Esophagus muscularis mucosa (tissue), 4 donors: ENCODE results near the gene ERO1B. TPM values are rescaled to one million over a fixed set of nuclear protein-coding genes. Genes with fewer than 3 reads are reported as not detected.

Experiments used
- DNase-seq: peaks from one replicate; pipeline ENCODE4 v3.0.0-alpha.2; 2017; ENCODE audit errors: extremely low spot score
- H3K27ac ChIP-seq, 4 donors: fragments of 200-600 bp; sonication (generic); replicated peaks in 1 of 4; 1 replicate in 3 of 4; 2 replicates in 1 of 4; pipeline ENCODE4 v1.5.1; 2016 to 2019; ENCODE audit warnings: mild to moderate bottlenecking in 1 of 4
- H3K27me3 ChIP-seq, 4 donors: fragments of 200-600 bp; sonication (generic); one replicate each; pipeline versions ENCODE4 v1.5.1 to v1.6.0; 2016 to 2019
- H3K36me3 ChIP-seq, 4 donors: fragments of 200-600 bp; sonication (generic); one replicate each; pipeline ENCODE4 v1.5.1; 2016 to 2019
- H3K4me1 ChIP-seq, 4 donors: fragments of 200-600 bp; sonication (generic); one replicate each; pipeline ENCODE4 v1.5.1; 2016 to 2019
- H3K4me3 ChIP-seq, 4 donors: fragments of 200-600 bp; sonication (generic); 1 replicate in 2 of 4; 2 replicates in 2 of 4; pipeline ENCODE4 v1.5.1; 2016 to 2019; ENCODE audit warnings: mild to moderate bottlenecking in 4 of 4, moderate library complexity in 1 of 4
- H3K9me3 ChIP-seq, 4 donors: fragments of 200-600 bp; sonication (generic); 1 replicate in 3 of 4; 2 replicates in 1 of 4; pipeline ENCODE4 v1.5.1; 2016 to 2019
- CTCF ChIP-seq, 3 experiments: fragments of 200-600 bp in 2 of 3; fragments of 450-650 bp in 1 of 3; sonication (generic) in 2 of 3; IDR thresholded peaks; one replicate each; pipeline ENCODE4 v1.5.1; 2017 to 2019; ENCODE audit warnings: antibody characterized with exemption in 3 of 3, mild to moderate bottlenecking in 2 of 3, moderate library complexity in 1 of 3
- EP300 ChIP-seq: sonication (generic); formaldehyde crosslinking; IDR thresholded peaks from one replicate; pipeline ENCODE4 v1.6.1; 2017; ENCODE audit warnings: antibody characterized with exemption
- POLR2A ChIP-seq: fragments of 450-650 bp; IDR thresholded peaks from one replicate; pipeline ENCODE4 v1.6.1; 2017; ENCODE audit warnings: antibody characterized with exemption, moderate library complexity, mild to moderate bottlenecking, low read depth
- POLR2AphosphoS5 ChIP-seq, 2 donors: sonication (generic); formaldehyde crosslinking; IDR thresholded peaks; one replicate each; pipeline ENCODE4 v1.6.1; 2017; ENCODE audit warnings: antibody characterized with exemption in 2 of 2
- WGBS: methylation state at CpG from one replicate; pipeline ENCODE4 v1.1.5; 2018; 5-methylcytosine and 5-hydroxymethylcytosine counted together
- intact Hi-C: fragments of 100-400 bp; cut with DNase I; formaldehyde crosslinking; loops from one replicate; pipeline ENCODE4 v1.15.1; 2023
- small RNA-seq, 3 donors: library from RNA; depleted of rRNA; stranded (forward); fragments of <200 nt; gene quantifications; one replicate each; pipeline ENCODE3, GENCODE V24; 2016
- total RNA-seq, 4 donors: library from RNA; depleted of rRNA; stranded (reverse); fragments of >200 nt; gene quantifications; one replicate each; pipeline versions ENCODE4 v1.1.0 to v1.2.1, GENCODE V29; 2016

The ERO1B gene
- total RNA-seq, 4 donors from 2014 or later: 7.0 to 11.2 (median 8.1) TPM

DNA sequence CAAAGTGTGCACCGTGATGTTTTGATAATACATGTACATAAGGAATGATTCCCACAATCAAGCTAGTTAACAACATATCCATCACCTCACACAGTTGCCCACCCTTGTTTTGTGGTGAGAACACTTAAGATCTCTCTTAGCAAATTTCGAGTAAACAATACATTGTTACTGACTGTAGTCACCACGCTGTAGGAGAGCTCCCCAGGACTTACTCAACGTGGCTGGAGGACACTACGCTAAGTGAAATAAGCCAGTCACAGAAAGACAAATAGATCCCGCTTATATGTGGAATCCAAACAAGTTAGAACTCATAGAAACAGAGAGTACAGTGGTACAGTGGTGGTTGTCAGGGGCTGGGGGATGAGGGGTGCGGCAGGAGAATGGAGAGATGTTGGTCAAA lies 114.6 kb downstream of the ERO1B start:
- TF ChIP-seq EP300: no peak
- TF ChIP-seq POLR2A: no peak
- no peak for TF ChIP-seq CTCF (IDR thresholded peaks at IDR 0.05)
- TF ChIP-seq POLR2AphosphoS5 (IDR thresholded peaks at IDR 0.05): no peak
- Histone ChIP-seq H3K27ac (no peak overlapping the region), H3K36me3 (peaks cover 0 to 6% (median 0%) of the 10 kb centered on the region in 4 donors), H3K9me3 (peaks cover 0 to 6% (median 3%) of the 10 kb centered on the region in 4 donors), H3K4me1 (peaks cover 0 to 9% (median 0%) of the 10 kb centered on the region in 4 donors), H3K27me3 (no peaks in the 10 kb centered on the region), H3K4me3 (no peak overlapping the region)
- DNase-seq: no peak
- intact Hi-C loops: no loop called here
- WGBS: 96% methylated on average over 7 of the region's 7 CpGs

GRCh38 chr1:236166041-236166440 lies 115.7 kb downstream of the ERO1B start:
- TF ChIP-seq EP300: no peak
- no peak for TF ChIP-seq POLR2AphosphoS5 (IDR thresholded peaks at IDR 0.05)
- TF ChIP-seq POLR2A: no peak
- TF ChIP-seq CTCF (IDR thresholded peaks at IDR 0.05): no peak

More at GRCh38 chr1:236166041-236166440, 115.7 kb downstream of the ERO1B start:
- DNase-seq: no peak
- Histone ChIP-seq H3K27ac (no peak overlapping the region), H3K4me1 (peaks cover 0 to 9% (median 0%) of the 10 kb centered on the region in 4 donors), H3K27me3 (no peaks in the 10 kb centered on the region), H3K9me3 (peaks cover 0 to 17% (median 14%) of the 10 kb centered on the region in 4 donors), H3K4me3 (no peak overlapping the region), H3K36me3 (peaks cover 0 to 6% (median 2%) of the 10 kb centered on the region in 4 donors)
- intact Hi-C loops: no loop called here
- WGBS: 92% methylated on average over 6 of the region's 6 CpGs

Small RNA genes within 50 kb of the gene (small RNA-seq; reads per million reads assigned to genes)
- 0.19 to 0.34 (median 0.33) reads per million in 3 donors for gene RNU2-70P

Other genes starting within 250 kb of the ERO1B start
- 100 to 1,000 TPM; 187 to 390 (median 287) TPM for gene NID1, start 216.9 kb downstream of the ERO1B start, total RNA-seq
- gene GPR137B, start 139.4 kb downstream of the ERO1B start, total RNA-seq: 10 to 100 TPM; 14.5 to 21.3 (median 15.7) TPM
- 1 to 10 TPM in 1 of 4 donors, under 1 TPM in 1, not detected in 2; 0.66 to 1.6 TPM for gene EDARADD, start 112.3 kb upstream of the ERO1B start, total RNA-seq
- gene LGALS8, start 242.0 kb upstream of the ERO1B start, total RNA-seq: 10 to 100 TPM; 32.8 to 83.3 (median 51.9) TPM